Measurements from ENCODE around the gene UFD1. TPM values are rescaled to one million over a fixed set of nuclear protein-coding genes. Genes with fewer than 3 reads are reported as not detected.

UFD1 gene
- total and polyA plus RNA-seq, 2 of the 4 experiments (the other 2 are of a cell fraction), result 149 to 152 TPM

- Histone ChIP-seq H3K18ac (ENCODE audit: low read depth, low read length) (no peak overlapping the region), H3K4me1 (ENCODE audit: control insufficient read depth, insufficient read depth, low read length) (peaks cover 3% of the 10 kb centered on the region), H3K9me1 (ENCODE audit: insufficient read depth, low read length) (peaks cover 4% of the 10 kb centered on the region; the same call in 1 of the 2 replicates), H2BK5ac (ENCODE audit: low read depth, low read length, poor library complexity, severe bottlenecking) (no peak overlapping the region), H3K4ac (ENCODE audit: low read depth, low read length) (no peak overlapping the region), H3K23ac (ENCODE audit: low read depth, low read length) (no peak overlapping the region), H3K9ac (ENCODE audit: low read depth, low read length) (no peak overlapping the region), H2AK5ac (ENCODE audit: low read depth, low read length) (no peak overlapping the region), H3K9me3 (ENCODE audit: control insufficient read depth, insufficient read depth, low read length) (no peaks in the 10 kb centered on the region), H3K36me3 (ENCODE audit: control insufficient read depth, insufficient read depth, low read length) (peaks cover 4% of the 10 kb centered on the region), H4K8ac (ENCODE audit: low read depth in 2 of 2, low read length in 2 of 2) (no peak overlapping the region), H3K4me2 (ENCODE audit: low read depth, low read length) (no peak overlapping the region), H2AFZ (replicated peaks; ENCODE audit: low read length, poor library complexity) (no peak overlapping the region), H3K79me1 (ENCODE audit: low read depth in 1 of 2, low read length in 2 of 2) (no peaks in the 10 kb centered on the region), H3K4me3 (ENCODE audit: insufficient read depth, low read depth, low read length) (no peak overlapping the region), H2BK15ac (ENCODE audit: low read depth, low read length) (no peak overlapping the region), H4K5ac (ENCODE audit: low read depth, low read length) (no peak overlapping the region), H2AK9ac (replicated peaks; ENCODE audit: low read depth, low read length, poor library complexity) (no peak overlapping the region), H2BK20ac (ENCODE audit: low read depth, low read length) (no peak overlapping the region), H3K27ac (ENCODE audit: insufficient read depth, low read length) (no peak overlapping the region), H4K20me1 (ENCODE audit: insufficient read depth, low read length) (no peaks in the 10 kb centered on the region), H4K91ac (ENCODE audit: insufficient read depth, low read depth, low read length) (no peak overlapping the region), H2BK120ac (ENCODE audit: low read depth, low read length) (no peak overlapping the region), H3K27me3 (ENCODE audit: control insufficient read depth, insufficient read depth, low read length) (no peaks in the 10 kb centered on the region), H3K56ac (ENCODE audit: extremely low read depth, insufficient read depth, low read length) (no peak overlapping the region), H3K14ac (replicated peaks; ENCODE audit: low read depth, low read length) (no peak overlapping the region)
- BruUV-seq (replicated peaks), result no TSS peak
- WGBS, 2 experiments (ENCODE audit: extremely low coverage in 2 of 2, insufficient read length in 1 of 2), result no CpG with 5 or more reads among the region's 3 CpGs
- ChIA-PET CTCF (interaction anchor here (0.6 to 0.7 kb wide), 2 partner anchors 119 to 134 kb away, joined by 3 to 4 read pairs; no protein-coding TSS in a partner anchor), POLR2A (ENCODE audit: unreplicated experiment) (no interaction called here)
- DNase-seq (no peak), ATAC-seq (ENCODE audit: low read depth) (no peak)
- intact Hi-C loops (cut with micrococcal nuclease) (loop anchor here (1.0 kb wide), 1 partner anchor 134 kb away; no protein-coding TSS in a partner anchor), dilution Hi-C loops (cut with HindIII; ENCODE audit: low sequenced_read_pairs, unreplicated experiment) (no loop called here), in situ Hi-C loops (cut with MboI; ENCODE audit: low sequenced_read_pairs) (no loop called here)
- TF ChIP-seq ELK1 (IDR thresholded peaks at IDR 0.05; ENCODE audit: borderline replicate concordance, low read depth, low read length) (no peak), RAD21 (IDR thresholded peaks at IDR 0.05; ENCODE audit: low read length) (no peak), CTCF (conservative IDR thresholded peaks at IDR 0.05; ENCODE audit: low read depth, low read length) (no peak), USF2 (IDR thresholded peaks at IDR 0.05; ENCODE audit: low read depth, low read length) (no peak), CEBPB (IDR thresholded peaks at IDR 0.05; ENCODE audit: low read depth, low read length) (no peak), SMC3 (IDR thresholded peaks at IDR 0.05; ENCODE audit: low read depth, low read length) (no peak), MAFK (IDR thresholded peaks at IDR 0.05; ENCODE audit: low read depth, low read length) (no peak), BHLHE40 (IDR thresholded peaks at IDR 0.05; ENCODE audit: low read depth, low read length) (no peak), FOS (IDR thresholded peaks at IDR 0.05; ENCODE audit: low read depth, low read length) (no peak), MXI1 (IDR thresholded peaks at IDR 0.05; ENCODE audit: borderline replicate concordance, low read depth, low read length) (no peak), CHD1 (IDR thresholded peaks at IDR 0.05; ENCODE audit: low read depth, low read length) (no peak), RCOR1 (IDR thresholded peaks at IDR 0.05; ENCODE audit: insufficient replicate concordance, low read length) (no peak), POLR2A (IDR thresholded peaks at IDR 0.05; ENCODE audit: low read depth, low read length) (no peak)
Measured at GRCh38 chr22:19496324-19496630, 17.3 kb upstream of the UFD1 start.
